RWPE1 (cell line): ENCODE measurements around the gene SAMD7.

Experiments used
- CTCF ChIA-PET: fragments of 350-600 bp; sonication (Branson Sonifier 250); formaldehyde crosslinking; extraction: SDS; loops from one replicate; lab custom pipeline; 2021; lab: Yijun Ruan, JAX
- POLR2A ChIA-PET: fragments of 400-600 bp; formaldehyde crosslinking; extraction: SDS; loops from one replicate; lab custom pipeline; 2020; ENCODE audit warnings: antibody characterized with exemption; ENCODE audit not compliant: low non-redundant PET; lab: Yijun Ruan, JAX
- DNase-seq: peaks from one replicate; pipeline ENCODE4 v3.0.0; 2012; ENCODE audit warnings: low spot score
- H3K27ac ChIP-seq: fragments of 450-650 bp; 2 replicates; pipeline ENCODE4 v1.5.1; 2017
- CTCF ChIP-seq: fragments of 450-650 bp; conservative IDR thresholded peaks from 2 replicates; pipeline ENCODE4 v1.5.1; 2017; ENCODE audit warnings: low read depth, mild to moderate bottlenecking

Gene SAMD7

GRCh38 chr3:169966951-169967915 lies 55.9 kb downstream of the SAMD7 start:
- peak overlapping the region; percentile 82 for H3K27ac ChIP-seq
- DNase-seq, result peak; percentile 26
- ChIA-PET POLR2A (interaction anchor here (0.6 to 1.6 kb wide), 2 partner anchors 18 to 198 kb away, joined by 3 to 6 read pairs; partner anchors contain the start of gene ACTRT3), CTCF (interaction anchor here (0.6 to 0.8 kb wide), 2 partner anchors 32 to 102 kb away, joined by 3 to 4 read pairs; no protein-coding TSS in a partner anchor)
- no peak for TF ChIP-seq CTCF

GRCh38 chr3:169968224-169968885 lies 57.0 kb downstream of the SAMD7 start:
- CTCF ChIA-PET, result interaction anchor here (0.8 kb wide), 1 partner anchor 103 kb away, joined by 4 read pairs; no protein-coding TSS in a partner anchor
- no peak overlapping the region for H3K27ac ChIP-seq
- DNase-seq, result no peak
- TF ChIP-seq CTCF, result no peak
- POLR2A ChIA-PET, result no interaction called here

DNA sequence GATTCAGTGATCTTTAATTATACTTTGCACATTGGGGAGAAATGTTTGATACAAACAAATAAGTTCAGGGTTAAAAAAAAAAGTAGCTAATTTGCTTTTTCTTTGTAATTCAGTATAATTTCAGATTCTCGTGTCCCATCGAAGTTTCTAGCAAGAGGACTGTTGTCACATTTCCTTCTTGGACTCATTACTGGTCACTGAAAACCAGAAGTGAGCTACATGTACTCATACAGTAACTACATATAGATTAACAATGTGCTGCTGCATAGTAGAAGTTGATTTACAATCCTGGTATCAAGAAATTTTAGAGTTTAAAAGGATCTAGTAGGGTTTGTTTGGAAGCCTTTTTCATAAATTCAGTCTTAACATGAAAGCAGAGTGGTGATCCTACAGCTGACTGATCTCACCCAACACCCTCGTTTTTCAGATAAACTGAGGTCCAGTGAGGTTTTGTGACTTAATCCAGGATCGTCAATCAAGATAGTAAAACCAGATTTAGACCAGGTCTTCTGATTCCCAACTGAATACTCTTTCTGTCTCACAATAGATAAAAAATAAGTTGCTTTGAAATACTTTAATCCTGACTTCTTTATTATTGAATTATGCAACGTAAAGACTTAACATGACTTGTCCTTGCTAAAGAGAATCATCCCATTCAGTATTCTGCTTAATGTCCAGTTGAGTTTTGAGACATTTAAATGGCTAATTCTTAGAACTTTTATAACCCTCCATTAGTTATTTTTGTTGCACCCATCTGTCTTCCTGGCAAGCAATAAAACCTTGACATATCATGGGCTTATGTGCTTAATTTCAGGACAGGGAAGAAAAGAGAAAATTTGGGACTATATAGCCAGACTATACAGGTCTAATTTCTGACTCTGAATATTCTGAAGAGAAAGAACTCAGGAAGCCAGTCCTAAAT lies 58.1 kb downstream of the SAMD7 start:
- no peak overlapping the region for H3K27ac ChIP-seq
- ChIA-PET CTCF (no interaction called here), POLR2A (no interaction called here)
- DNase-seq, result no peak
- TF ChIP-seq CTCF, result no peak

- ChIA-PET CTCF (no interaction called here), POLR2A (no interaction called here)
- no peak for TF ChIP-seq CTCF
- DNase-seq, result no peak
- H3K27ac ChIP-seq, result no peak overlapping the region
These were observed 59.5 kb downstream of the SAMD7 start for GRCh38 chr3:169970847-169971246.

DNA sequence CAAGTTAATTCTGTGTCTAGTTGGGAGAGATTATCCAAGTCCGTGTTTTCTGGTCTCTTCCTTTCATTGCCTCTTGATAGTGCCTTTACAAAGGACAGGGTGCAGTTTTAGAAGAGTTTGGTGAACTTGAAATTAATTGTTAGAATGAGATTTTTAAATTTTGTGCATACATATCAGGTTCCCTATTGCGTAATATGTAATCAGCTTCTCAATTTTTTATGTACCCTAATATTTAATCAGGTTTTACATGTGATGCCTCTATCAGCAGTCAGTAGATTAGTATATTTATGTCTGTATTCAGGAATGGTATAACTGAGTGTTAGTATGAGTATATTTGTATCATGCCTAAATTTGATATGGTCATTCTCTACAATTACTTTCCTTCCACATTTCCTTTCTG lies 60.1 kb downstream of the SAMD7 start:
- no peak overlapping the region for H3K27ac ChIP-seq
- ChIA-PET POLR2A (no interaction called here), CTCF (no interaction called here)
- DNase-seq, result no peak
- TF ChIP-seq CTCF, result no peak

GRCh38 chr3:169980055-169980454 lies 68.7 kb downstream of the SAMD7 start:
- ChIA-PET POLR2A (no interaction called here), CTCF (interaction anchor here (0.7 kb wide), 1 partner anchor 240 kb away, joined by 3 read pairs; no protein-coding TSS in a partner anchor)
- no peak for TF ChIP-seq CTCF
- no peak for DNase-seq
- H3K27ac ChIP-seq, result no peak overlapping the region
